Measurements from ENCODE around the gene GNG11.

The GNG11 gene

GRCh38 chr7:93923296-93923695, 1.8 kb downstream of the GNG11 start:
- H3K36me3 Mint-ChIP-seq (ENCODE audit: low read depth): no peaks in the 10 kb centered on the region
- H3K27me3 Mint-ChIP-seq (ENCODE audit: low read depth): peaks cover 24% of the 10 kb centered on the region
- H3K9me3 Mint-ChIP-seq: no peaks in the 10 kb centered on the region
- H3K27ac Mint-ChIP-seq: no peak overlapping the region
- H3K4me3 Mint-ChIP-seq: no peak overlapping the region
- no peaks in the 10 kb centered on the region for H3K4me1 Mint-ChIP-seq (ENCODE audit: low read depth)

- Mint-ChIP-seq H3K27me3 (ENCODE audit: low read depth) (peaks cover 24% of the 10 kb centered on the region), H3K27ac (no peak overlapping the region), H3K4me3 (no peak overlapping the region), H3K9me3 (no peaks in the 10 kb centered on the region), H3K36me3 (ENCODE audit: low read depth) (no peaks in the 10 kb centered on the region), H3K4me1 (ENCODE audit: low read depth) (no peaks in the 10 kb centered on the region)
Measured at GRCh38 chr7:93923942-93924341, 2.4 kb downstream of the GNG11 start.

DNA sequence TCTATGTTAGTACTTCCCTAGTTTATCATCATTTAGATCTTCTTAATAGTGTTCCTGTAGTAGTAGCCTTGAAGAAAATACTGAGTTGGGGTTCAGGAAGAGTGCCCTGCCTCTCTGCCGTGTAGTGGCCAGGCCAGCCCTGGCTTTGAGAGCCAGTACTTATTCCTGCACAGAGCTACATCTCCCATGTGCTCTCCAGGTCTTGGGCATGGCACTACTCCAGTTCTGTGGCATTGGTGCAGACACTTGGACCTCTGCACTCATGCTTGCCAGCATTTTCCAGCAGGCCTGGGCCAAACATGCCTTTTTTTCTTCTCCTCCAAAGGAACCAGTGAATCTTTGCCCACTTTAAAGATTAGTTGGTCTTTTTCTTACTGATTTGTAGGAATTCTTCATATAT, 5.3 kb downstream of the GNG11 start:
- Mint-ChIP-seq H3K4me3 (no peak overlapping the region), H3K9me3 (no peaks in the 10 kb centered on the region), H3K36me3 (ENCODE audit: low read depth) (no peaks in the 10 kb centered on the region), H3K4me1 (ENCODE audit: low read depth) (no peaks in the 10 kb centered on the region), H3K27me3 (ENCODE audit: low read depth) (peaks cover 22% of the 10 kb centered on the region), H3K27ac (no peak overlapping the region)

- H3K27ac Mint-ChIP-seq: no peak overlapping the region
- no peaks in the 10 kb centered on the region for H3K4me1 Mint-ChIP-seq (ENCODE audit: low read depth)
- H3K9me3 Mint-ChIP-seq: no peaks in the 10 kb centered on the region
- peaks cover 17% of the 10 kb centered on the region for H3K27me3 Mint-ChIP-seq (ENCODE audit: low read depth)
- no peak overlapping the region for H3K4me3 Mint-ChIP-seq
- no peaks in the 10 kb centered on the region for H3K36me3 Mint-ChIP-seq (ENCODE audit: low read depth)
Measured at GRCh38 chr7:93927585-93927984, 6.0 kb downstream of the GNG11 start.

DNA sequence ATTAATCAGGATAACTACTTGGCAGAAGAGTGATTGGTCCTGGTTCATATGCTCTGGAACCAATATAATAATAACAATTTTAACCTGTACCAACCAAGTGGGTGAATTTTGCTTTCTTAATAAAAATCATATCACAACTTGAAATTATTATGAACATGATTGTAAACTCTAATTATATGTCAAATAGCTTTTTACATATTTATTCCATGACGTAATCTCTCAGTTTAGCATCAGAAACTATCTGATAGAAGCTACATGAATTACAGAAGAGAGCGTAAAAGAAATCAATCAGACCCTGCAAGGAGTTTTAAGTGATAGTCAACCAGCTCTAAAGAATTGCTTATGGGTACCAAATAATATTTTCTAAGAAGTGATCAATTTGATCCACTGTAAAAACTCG, 10.1 kb downstream of the GNG11 start:
- Mint-ChIP-seq H3K36me3 (ENCODE audit: low read depth) (no peaks in the 10 kb centered on the region), H3K4me1 (ENCODE audit: low read depth) (no peaks in the 10 kb centered on the region), H3K27ac (no peak overlapping the region), H3K27me3 (ENCODE audit: low read depth) (peaks cover 8% of the 10 kb centered on the region), H3K9me3 (no peaks in the 10 kb centered on the region), H3K4me3 (no peak overlapping the region)

- peaks cover 12% of the 10 kb centered on the region for H3K27me3 Mint-ChIP-seq (ENCODE audit: low read depth)
- H3K4me1 Mint-ChIP-seq (ENCODE audit: low read depth): no peaks in the 10 kb centered on the region
- no peaks in the 10 kb centered on the region for H3K9me3 Mint-ChIP-seq
- H3K27ac Mint-ChIP-seq: no peak overlapping the region
- H3K36me3 Mint-ChIP-seq (ENCODE audit: low read depth): no peaks in the 10 kb centered on the region
- no peak overlapping the region for H3K4me3 Mint-ChIP-seq
Measured at GRCh38 chr7:93933156-93933555, 11.6 kb downstream of the GNG11 start.

GRCh38 chr7:93935102-93935501, 13.6 kb downstream of the GNG11 start:
- no peaks in the 10 kb centered on the region for H3K9me3 Mint-ChIP-seq
- H3K4me3 Mint-ChIP-seq: no peak overlapping the region
- H3K36me3 Mint-ChIP-seq (ENCODE audit: low read depth): no peaks in the 10 kb centered on the region
- H3K27ac Mint-ChIP-seq: no peak overlapping the region
- H3K4me1 Mint-ChIP-seq (ENCODE audit: low read depth): no peaks in the 10 kb centered on the region
- peaks cover 11% of the 10 kb centered on the region for H3K27me3 Mint-ChIP-seq (ENCODE audit: low read depth)

DNA sequence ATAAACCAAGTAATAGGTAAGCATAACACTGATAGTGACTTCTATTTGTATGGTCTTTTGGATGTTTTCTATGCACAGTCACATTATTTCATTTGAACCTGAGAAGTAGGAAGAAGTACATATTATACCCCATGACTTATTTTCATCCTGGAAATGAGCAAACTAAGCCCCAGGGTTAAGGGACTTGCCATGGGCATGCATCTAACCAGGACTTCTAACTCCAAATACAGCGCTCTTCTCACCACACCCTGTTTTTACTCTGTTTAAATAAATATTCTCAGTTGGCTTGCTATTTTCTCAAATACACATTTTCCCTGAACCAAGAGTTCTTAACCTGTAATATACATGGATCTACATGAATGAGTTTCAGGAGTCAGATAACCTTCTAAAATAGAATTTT, 16.3 kb downstream of the GNG11 start:
- no peaks in the 10 kb centered on the region for H3K9me3 Mint-ChIP-seq
- no peak overlapping the region for H3K4me3 Mint-ChIP-seq
- no peaks in the 10 kb centered on the region for H3K4me1 Mint-ChIP-seq (ENCODE audit: low read depth)
- H3K27ac Mint-ChIP-seq: no peak overlapping the region
- H3K36me3 Mint-ChIP-seq (ENCODE audit: low read depth): no peaks in the 10 kb centered on the region
- H3K27me3 Mint-ChIP-seq (ENCODE audit: low read depth): peaks cover 4% of the 10 kb centered on the region

- no peaks in the 10 kb centered on the region for H3K36me3 Mint-ChIP-seq (ENCODE audit: low read depth)
- H3K9me3 Mint-ChIP-seq: no peaks in the 10 kb centered on the region
- no peaks in the 10 kb centered on the region for H3K4me1 Mint-ChIP-seq (ENCODE audit: low read depth)
- H3K27me3 Mint-ChIP-seq (ENCODE audit: low read depth): peaks cover 4% of the 10 kb centered on the region
- no peak overlapping the region for H3K4me3 Mint-ChIP-seq
- no peak overlapping the region for H3K27ac Mint-ChIP-seq
Measured at GRCh38 chr7:93938293-93938692, 16.8 kb downstream of the GNG11 start.

DNA sequence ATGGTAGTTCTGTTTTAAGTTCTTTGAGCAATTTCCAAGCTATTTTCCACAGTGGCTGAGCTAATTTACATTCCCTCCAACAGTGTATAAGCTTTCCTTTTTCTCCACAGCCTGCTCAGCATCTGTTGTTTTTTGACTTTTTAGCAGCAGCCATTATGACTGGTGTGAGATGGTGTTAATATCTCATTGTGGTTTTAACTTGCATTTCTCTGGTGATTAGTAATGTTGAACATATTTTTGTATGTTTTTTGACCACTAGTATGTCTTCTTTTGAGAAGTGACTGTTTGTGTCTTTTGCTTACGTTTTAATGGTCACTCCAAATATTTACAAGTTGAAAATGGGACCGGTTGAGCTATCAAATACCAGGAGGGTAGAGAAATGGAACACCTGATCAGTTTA, 20.4 kb downstream of the GNG11 start:
- H3K9me3 Mint-ChIP-seq: no peaks in the 10 kb centered on the region
- no peaks in the 10 kb centered on the region for H3K36me3 Mint-ChIP-seq (ENCODE audit: low read depth)
- no peak overlapping the region for H3K27ac Mint-ChIP-seq
- no peaks in the 10 kb centered on the region for H3K4me1 Mint-ChIP-seq (ENCODE audit: low read depth)
- peaks cover 8% of the 10 kb centered on the region for H3K27me3 Mint-ChIP-seq (ENCODE audit: low read depth)
- no peak overlapping the region for H3K4me3 Mint-ChIP-seq

DNA sequence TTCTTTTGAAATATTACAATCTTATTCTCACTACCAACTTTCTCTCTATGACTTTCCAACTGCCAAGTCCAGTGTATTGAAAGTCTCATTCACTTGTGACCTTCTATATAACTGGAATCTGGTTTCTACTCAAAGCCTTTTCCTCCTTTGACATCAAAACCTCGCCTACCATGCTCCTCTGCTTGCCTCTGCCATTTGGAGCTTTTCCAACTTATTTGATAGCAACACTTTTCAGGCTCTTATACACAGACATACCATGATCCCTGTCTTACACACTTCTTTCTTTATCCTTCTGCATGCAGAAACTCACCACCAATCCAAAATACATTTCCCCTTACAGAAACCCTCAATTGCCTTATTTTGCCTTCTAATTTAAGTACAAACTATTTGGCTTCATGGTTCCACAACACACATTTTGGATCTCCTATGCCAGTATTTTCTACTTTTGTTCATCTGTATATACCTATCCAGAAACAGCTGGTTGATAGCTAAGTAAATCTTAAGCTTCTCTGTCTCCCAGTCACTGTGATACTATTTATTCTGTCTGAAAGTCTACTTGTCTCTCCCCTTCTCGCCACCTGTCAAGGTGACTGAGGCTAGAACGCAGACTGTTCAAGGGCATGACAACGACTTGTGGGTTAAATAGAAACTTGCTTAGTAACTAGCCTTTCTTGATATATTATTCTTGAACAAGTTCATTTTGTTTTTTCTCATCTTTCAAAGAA, 22.4 kb downstream of the GNG11 start:
- no peak overlapping the region for H3K4me3 Mint-ChIP-seq
- H3K9me3 Mint-ChIP-seq: no peaks in the 10 kb centered on the region
- peaks cover 5% of the 10 kb centered on the region for H3K27me3 Mint-ChIP-seq (ENCODE audit: low read depth)
- no peaks in the 10 kb centered on the region for H3K36me3 Mint-ChIP-seq (ENCODE audit: low read depth)
- H3K27ac Mint-ChIP-seq: no peak overlapping the region
- H3K4me1 Mint-ChIP-seq (ENCODE audit: low read depth): no peaks in the 10 kb centered on the region

DNA sequence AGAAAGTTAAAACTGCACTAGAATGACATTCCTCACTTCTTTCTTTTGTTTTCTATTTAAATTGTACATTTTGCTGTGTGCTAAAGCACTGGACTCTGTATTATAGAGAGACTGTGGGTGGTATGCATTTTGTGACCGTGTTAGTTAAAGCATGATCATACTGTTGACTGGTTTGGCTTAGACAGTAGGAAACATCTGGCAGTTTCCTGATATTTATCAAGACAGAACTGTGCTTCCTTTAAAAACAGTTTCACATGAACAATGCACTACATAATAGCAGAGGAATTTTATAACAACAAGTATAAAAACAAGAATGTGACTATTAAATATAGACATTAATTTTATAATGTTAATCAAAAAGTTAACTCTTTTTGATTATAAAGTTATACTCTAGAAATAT, 23.1 kb downstream of the GNG11 start:
- Mint-ChIP-seq H3K4me1 (ENCODE audit: low read depth) (no peaks in the 10 kb centered on the region), H3K36me3 (ENCODE audit: low read depth) (no peaks in the 10 kb centered on the region), H3K27ac (no peak overlapping the region), H3K9me3 (no peaks in the 10 kb centered on the region), H3K27me3 (ENCODE audit: low read depth) (peaks cover 5% of the 10 kb centered on the region), H3K4me3 (no peak overlapping the region)

DNA sequence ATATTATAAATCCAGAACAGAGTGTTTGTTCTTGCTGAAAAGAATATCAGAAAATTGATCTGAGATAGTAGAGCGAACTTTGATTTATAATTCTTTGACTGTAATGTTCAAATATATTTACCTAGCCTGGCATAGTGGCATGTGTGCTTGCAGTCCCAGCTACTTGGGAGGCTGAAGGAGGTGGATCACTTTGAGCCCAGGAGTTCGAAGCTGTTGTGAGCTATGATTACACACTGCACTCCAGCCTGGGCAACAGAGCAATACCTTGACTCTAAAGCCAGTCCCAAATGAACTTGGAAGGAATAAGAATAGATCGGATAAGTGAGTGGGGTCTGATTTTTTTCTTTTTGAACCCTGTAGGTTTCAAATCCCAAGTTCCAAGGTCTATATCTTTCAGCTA, 23.5 kb downstream of the GNG11 start:
- H3K9me3 Mint-ChIP-seq: no peaks in the 10 kb centered on the region
- H3K27ac Mint-ChIP-seq: no peak overlapping the region
- no peaks in the 10 kb centered on the region for H3K4me1 Mint-ChIP-seq (ENCODE audit: low read depth)
- H3K4me3 Mint-ChIP-seq: no peak overlapping the region
- peaks cover 5% of the 10 kb centered on the region for H3K27me3 Mint-ChIP-seq (ENCODE audit: low read depth)
- H3K36me3 Mint-ChIP-seq (ENCODE audit: low read depth): no peaks in the 10 kb centered on the region

DNA sequence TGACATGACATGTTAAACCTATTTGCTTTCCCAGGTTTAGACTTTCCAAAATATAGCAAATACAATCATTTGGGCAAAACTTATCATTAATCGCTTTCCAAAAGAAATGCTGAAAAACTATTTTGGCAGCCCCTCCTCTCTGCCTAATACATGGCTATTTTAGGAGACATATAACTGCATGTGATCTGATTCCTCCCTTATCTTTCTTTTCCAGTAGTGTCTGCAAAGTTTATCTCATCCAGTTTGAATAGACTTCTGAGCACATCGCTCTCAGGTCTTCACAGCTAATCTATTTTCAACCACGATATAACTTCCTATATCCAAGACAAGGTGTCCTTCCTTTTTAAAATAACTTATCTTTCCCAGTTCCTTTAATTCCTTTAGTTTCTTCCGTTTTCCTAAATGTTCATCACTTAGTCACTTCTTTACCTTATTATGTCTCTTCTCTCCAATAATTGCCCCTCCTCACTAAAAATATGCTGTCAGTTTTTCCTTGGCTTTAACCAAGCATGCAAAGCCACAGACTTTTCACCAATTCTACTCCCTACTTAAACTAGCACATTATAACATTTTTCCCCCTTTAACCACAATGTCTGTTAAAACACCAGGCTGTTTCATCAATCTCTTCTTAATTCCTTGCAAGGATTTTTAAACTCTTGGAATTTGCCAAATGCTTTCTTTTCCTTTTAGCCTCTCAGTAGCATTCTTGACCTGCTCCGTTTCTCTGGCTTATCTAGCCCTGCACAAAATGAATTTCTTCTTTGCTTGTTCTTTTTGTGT, 24.4 kb downstream of the GNG11 start:
- Mint-ChIP-seq H3K4me3 (no peak overlapping the region), H3K4me1 (ENCODE audit: low read depth) (no peaks in the 10 kb centered on the region), H3K27me3 (ENCODE audit: low read depth) (peaks cover 5% of the 10 kb centered on the region), H3K36me3 (ENCODE audit: low read depth) (no peaks in the 10 kb centered on the region), H3K9me3 (no peaks in the 10 kb centered on the region), H3K27ac (no peak overlapping the region)

DNA sequence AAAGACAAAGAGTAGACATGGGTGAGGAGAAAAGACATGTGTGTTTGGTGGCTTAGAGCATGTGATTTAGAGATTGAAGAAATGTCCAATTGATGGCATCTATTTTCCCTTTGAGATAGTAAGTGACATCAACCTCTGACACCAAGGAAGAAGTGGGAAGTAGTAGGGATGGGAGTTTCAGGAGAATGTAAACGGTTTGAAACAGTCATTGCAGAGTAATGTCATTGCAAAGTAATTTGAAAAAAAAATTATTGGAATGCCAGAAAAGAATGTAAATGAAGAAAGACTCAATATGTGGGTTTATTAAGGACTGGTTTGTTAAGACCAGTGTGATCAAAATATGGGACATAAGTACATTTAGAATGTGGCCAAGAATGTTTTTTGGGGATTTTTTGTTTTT, 26.6 kb downstream of the GNG11 start:
- no peaks in the 10 kb centered on the region for H3K4me1 Mint-ChIP-seq (ENCODE audit: low read depth)
- H3K27me3 Mint-ChIP-seq (ENCODE audit: low read depth): peaks cover 5% of the 10 kb centered on the region
- H3K36me3 Mint-ChIP-seq (ENCODE audit: low read depth): no peaks in the 10 kb centered on the region
- no peaks in the 10 kb centered on the region for H3K9me3 Mint-ChIP-seq
- H3K4me3 Mint-ChIP-seq: no peak overlapping the region
- H3K27ac Mint-ChIP-seq: no peak overlapping the region

Data from T-helper 1 cell treated with Interleukin-12 subunit alpha and Interleukin-12 subunit beta and Interleukin-4 antibody, amounts not matched to agents 30 μg/mL and 1 μg/mL, for 36 hours (primary cell).